NCI-H510A treated with DMSO at 0.1 percent for 48 hours (cell line): ENCODE results near the gene ARRDC3.

Source experiments
- DNase-seq: peaks from one replicate; lab custom pipeline; 2025; lab: John Stamatoyannopoulos, UW

ARRDC3 gene

GRCh38 chr5:91384671-91385430, 1.7 kb upstream of the ARRDC3 start:
- peak; percentile 81 for DNase-seq

- DNase-seq, result peak; percentile 83
These were observed 811 bp upstream of the ARRDC3 start for GRCh38 chr5:91383956-91384300.

- peak; percentile 49 for DNase-seq
These were observed 539 bp downstream of the ARRDC3 start for GRCh38 chr5:91382530-91383026.

GRCh38 chr5:91381774-91382359, 1.2 kb downstream of the ARRDC3 start:
- DNase-seq, result peak; percentile 68

GRCh38 chr5:91381239-91381773, 1.8 kb downstream of the ARRDC3 start:
- DNase-seq, result no peak

GRCh38 chr5:91380491-91381238, 2.5 kb downstream of the ARRDC3 start:
- DNase-seq, result peak; percentile 87

GRCh38 chr5:91379914-91380490, 3.1 kb downstream of the ARRDC3 start:
- peak; percentile 84 for DNase-seq

GRCh38 chr5:91379246-91379913, 3.7 kb downstream of the ARRDC3 start:
- peak; percentile 37 for DNase-seq

- peak; percentile 37 for DNase-seq
These were observed 4.3 kb downstream of the ARRDC3 start for GRCh38 chr5:91378752-91379211.

- DNase-seq, result no peak
These were observed 8.1 kb downstream of the ARRDC3 start for GRCh38 chr5:91374893-91375520.

- DNase-seq, result no peak
These were observed 9.5 kb downstream of the ARRDC3 start for GRCh38 chr5:91373600-91373999.

- no peak for DNase-seq
These were observed 10.1 kb downstream of the ARRDC3 start for GRCh38 chr5:91373006-91373405.

GRCh38 chr5:91369480-91369879, 13.6 kb downstream of the ARRDC3 start:
- DNase-seq, result no peak

- DNase-seq, result no peak
These were observed 15.0 kb downstream of the ARRDC3 start for GRCh38 chr5:91367908-91368648.

- no peak for DNase-seq
These were observed 15.8 kb downstream of the ARRDC3 start for GRCh38 chr5:91367344-91367743.

- DNase-seq, result no peak
These were observed 16.6 kb downstream of the ARRDC3 start for GRCh38 chr5:91366551-91366950.

- no peak for DNase-seq
These were observed 17.6 kb downstream of the ARRDC3 start for GRCh38 chr5:91365498-91365897.

- no peak for DNase-seq
These were observed 20.2 kb downstream of the ARRDC3 start for GRCh38 chr5:91362935-91363334.

GRCh38 chr5:91361790-91362189, 21.3 kb downstream of the ARRDC3 start:
- DNase-seq, result no peak

GRCh38 chr5:91361055-91361701, 21.9 kb downstream of the ARRDC3 start:
- no peak for DNase-seq
